ENCODE measurements around the gene KDM4B. TPM values are rescaled to one million over a fixed set of nuclear protein-coding genes. Genes with fewer than 3 reads are reported as not detected.

The KDM4B gene
- total and polyA plus RNA-seq, 4 donors = 3.2 to 19.7 (median 12.9) TPM

DNA sequence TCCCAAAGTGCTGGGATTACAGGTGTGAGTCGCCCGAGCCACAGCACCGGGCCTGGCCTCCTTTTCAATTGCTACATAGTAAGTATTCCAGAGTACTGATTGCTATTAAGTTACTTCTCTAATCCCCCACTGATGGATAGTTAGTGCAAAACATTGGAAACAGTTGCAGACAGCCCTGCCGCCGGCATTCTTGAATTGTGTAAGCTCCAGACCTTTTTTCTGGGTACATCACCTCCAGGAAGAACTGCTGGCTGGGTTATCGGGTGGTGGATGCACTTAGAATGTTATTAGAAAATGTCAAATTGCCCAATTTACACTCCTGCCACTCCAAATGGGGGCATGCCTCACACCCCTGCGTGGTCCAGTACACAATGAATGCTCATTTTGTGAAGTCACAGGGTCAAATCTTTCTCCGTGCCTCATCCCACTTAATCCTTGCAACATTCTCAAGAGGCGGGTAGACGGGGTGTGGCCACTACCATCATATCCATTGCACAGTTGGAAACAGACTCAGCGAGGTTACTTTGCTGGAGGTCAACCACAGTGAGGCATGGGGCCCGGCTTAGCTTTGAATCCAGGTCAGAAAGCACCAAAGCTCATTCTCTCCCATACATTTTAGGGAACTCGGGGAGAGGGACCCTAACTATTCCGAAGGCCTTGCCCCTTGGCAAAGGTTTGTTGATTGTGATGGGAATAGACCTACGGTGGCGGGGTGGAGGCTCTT lies 1.0 kb upstream of the KDM4B start:
- Histone ChIP-seq H3K36me3 (ENCODE audit: control insufficient read depth in 4 of 4, insufficient read depth in 3 of 4, low read depth in 1 of 4, low read length in 3 of 4) (no peaks in the 10 kb centered on the region), H3K9me3 (ENCODE audit: control insufficient read depth in 4 of 4, low read length in 3 of 4) (no peaks in the 10 kb centered on the region), H3K4me1 (ENCODE audit: control insufficient read depth in 4 of 4, insufficient read depth in 4 of 4, low read length in 3 of 4) (peaks cover 11 to 38% (median 33%) of the 10 kb centered on the region in 4 donors), H3K27me3 (ENCODE audit: control insufficient read depth in 4 of 4, insufficient read depth in 4 of 4, low read length in 3 of 4) (no peaks in the 10 kb centered on the region), H3K27ac (ENCODE audit: low read depth in 1 of 2, low read length in 2 of 2) (peak overlapping the region in 1 of 2 donors; percentile 52), H3K9ac (ENCODE audit: low read depth in 1 of 2, low read length in 2 of 2) (no peak overlapping the region), H3K4me3 (ENCODE audit: low read depth in 1 of 3, low read length in 3 of 3) (no peak overlapping the region)
- WGBS = 84% methylated on average over 16 of the region's 16 CpGs
- TF ChIP-seq NR2F2 (IDR thresholded peaks at IDR 0.05) (no peak), GABPA (IDR thresholded peaks at IDR 0.05 in 1 of 2, conservative IDR thresholded peaks at IDR 0.05 in 1 of 2) (no peak), HNF4G (IDR thresholded peaks at IDR 0.05) (no peak), FOXA2 (IDR thresholded peaks at IDR 0.05) (no peak), SP1 (IDR thresholded peaks at IDR 0.05) (no peak), MAX (IDR thresholded peaks at IDR 0.05) (no peak), TAF1 (conservative IDR thresholded peaks at IDR 0.05) (no peak), FOXA1 (IDR thresholded peaks at IDR 0.05) (no peak), EGR1 (IDR thresholded peaks at IDR 0.05; ENCODE audit: low read depth in 2 of 2) (no peak), ZBTB33 (IDR thresholded peaks at IDR 0.05) (no peak), RAD21 (IDR thresholded peaks at IDR 0.05) (no peak), YY1 (IDR thresholded peaks at IDR 0.05) (no peak), CTCF (IDR thresholded peaks at IDR 0.05; ENCODE audit: low read depth, low read length, missing input control) (no peak)
- TF ChIP-seq, protein P1, sequence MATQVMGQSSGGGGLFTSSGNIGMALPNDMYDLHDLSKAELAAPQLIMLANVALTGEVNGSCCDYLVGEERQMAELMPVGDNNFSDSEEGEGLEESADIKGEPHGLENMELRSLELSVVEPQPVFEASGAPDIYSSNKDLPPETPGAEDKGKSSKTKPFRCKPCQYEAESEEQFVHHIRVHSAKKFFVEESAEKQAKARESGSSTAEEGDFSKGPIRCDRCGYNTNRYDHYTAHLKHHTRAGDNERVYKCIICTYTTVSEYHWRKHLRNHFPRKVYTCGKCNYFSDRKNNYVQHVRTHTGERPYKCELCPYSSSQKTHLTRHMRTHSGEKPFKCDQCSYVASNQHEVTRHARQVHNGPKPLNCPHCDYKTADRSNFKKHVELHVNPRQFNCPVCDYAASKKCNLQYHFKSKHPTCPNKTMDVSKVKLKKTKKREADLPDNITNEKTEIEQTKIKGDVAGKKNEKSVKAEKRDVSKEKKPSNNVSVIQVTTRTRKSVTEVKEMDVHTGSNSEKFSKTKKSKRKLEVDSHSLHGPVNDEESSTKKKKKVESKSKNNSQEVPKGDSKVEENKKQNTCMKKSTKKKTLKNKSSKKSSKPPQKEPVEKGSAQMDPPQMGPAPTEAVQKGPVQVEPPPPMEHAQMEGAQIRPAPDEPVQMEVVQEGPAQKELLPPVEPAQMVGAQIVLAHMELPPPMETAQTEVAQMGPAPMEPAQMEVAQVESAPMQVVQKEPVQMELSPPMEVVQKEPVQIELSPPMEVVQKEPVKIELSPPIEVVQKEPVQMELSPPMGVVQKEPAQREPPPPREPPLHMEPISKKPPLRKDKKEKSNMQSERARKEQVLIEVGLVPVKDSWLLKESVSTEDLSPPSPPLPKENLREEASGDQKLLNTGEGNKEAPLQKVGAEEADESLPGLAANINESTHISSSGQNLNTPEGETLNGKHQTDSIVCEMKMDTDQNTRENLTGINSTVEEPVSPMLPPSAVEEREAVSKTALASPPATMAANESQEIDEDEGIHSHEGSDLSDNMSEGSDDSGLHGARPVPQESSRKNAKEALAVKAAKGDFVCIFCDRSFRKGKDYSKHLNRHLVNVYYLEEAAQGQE (IDR thresholded peaks at IDR 0.05) = no peak
- TF ChIP-seq, protein P2, sequence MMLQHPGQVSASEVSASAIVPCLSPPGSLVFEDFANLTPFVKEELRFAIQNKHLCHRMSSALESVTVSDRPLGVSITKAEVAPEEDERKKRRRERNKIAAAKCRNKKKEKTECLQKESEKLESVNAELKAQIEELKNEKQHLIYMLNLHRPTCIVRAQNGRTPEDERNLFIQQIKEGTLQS (IDR thresholded peaks at IDR 0.05) = no peak
- no peak for DNase-seq (ENCODE audit: low spot score)
